ENCODE measurements around the gene FAN1.

The FAN1 gene

GRCh38 chr15:30962079-30962478 lies 58.4 kb downstream of the FAN1 start:
- DNase-seq: no peak

GRCh38 chr15:30962659-30963058 lies 58.9 kb downstream of the FAN1 start:
- no peak for DNase-seq

- no peak for DNase-seq
Measured at GRCh38 chr15:30963681-30964080, 60.0 kb downstream of the FAN1 start.

- DNase-seq: no peak
Measured at GRCh38 chr15:30969724-30970123, 66.0 kb downstream of the FAN1 start.

- DNase-seq: no peak
Measured at GRCh38 chr15:30973379-30973778, 69.7 kb downstream of the FAN1 start.

- no peak for DNase-seq
Measured at GRCh38 chr15:30974112-30974511, 70.4 kb downstream of the FAN1 start.

GRCh38 chr15:30978328-30978727 lies 74.6 kb downstream of the FAN1 start:
- DNase-seq: no peak

- DNase-seq: peak in 1 of 2 donors; percentile 38
Measured at GRCh38 chr15:30979457-30979856, 75.7 kb downstream of the FAN1 start.

- DNase-seq: no peak
Measured at GRCh38 chr15:30984118-30984517, 80.4 kb downstream of the FAN1 start.

GRCh38 chr15:30984542-30984941 lies 80.8 kb downstream of the FAN1 start:
- DNase-seq: no peak

GRCh38 chr15:30985081-30985531 lies 81.4 kb downstream of the FAN1 start:
- no peak for DNase-seq

GRCh38 chr15:30990036-30990435 lies 86.3 kb downstream of the FAN1 start:
- no peak for DNase-seq

- peak in 1 of 2 donors; percentile 29 for DNase-seq
Measured at GRCh38 chr15:30990446-30991254, 86.9 kb downstream of the FAN1 start.

GRCh38 chr15:30991255-30992235 lies 87.8 kb downstream of the FAN1 start, which contains the start of gene MTMR10:
Gene MTMR10, minus strand, starts transcription at chr15:30991628. Its CDS starts 122 bp downstream, at chr15:30991506.
- DNase-seq: peak; percentile 33 to 64

GRCh38 chr15:30992249-30992864 lies 88.6 kb downstream of the FAN1 start:
- DNase-seq: no peak

Measured in bone marrow (tissue), 2 donors.